HG03280 (cell line): ENCODE measurements around the gene CNOT8.
A peak's percentile ranks its signal among the peaks of the same experiment; 100 is the strongest.
"Not testable (repeated sequence)": the region's sequence is repeated elsewhere in the genome, so short reads cannot be mapped to it uniquely, and the experiment has no call there.

ENCODE experiments used
- ATAC-seq: cut with Tn5 transposase; IDR thresholded peaks from one replicate; pipeline ENCODE4 v1.9.1; 2021; ENCODE audit warnings: mild to moderate bottlenecking, moderate library complexity; ENCODE audit not compliant: unreplicated experiment

The CNOT8 gene

GRCh38 chr5:154834053-154834452 is 24.4 kb upstream of the CNOT8 start:
- no peak for ATAC-seq

GRCh38 chr5:154835701-154836052 is 22.8 kb upstream of the CNOT8 start:
- not testable (repeated sequence) for ATAC-seq

- no peak for ATAC-seq
Observed at GRCh38 chr5:154836225-154836624, 22.2 kb upstream of the CNOT8 start.

- ATAC-seq: no peak
Observed at GRCh38 chr5:154837009-154837901, 21.2 kb upstream of the CNOT8 start.

- ATAC-seq: no peak
Observed at GRCh38 chr5:154840435-154841272, 17.8 kb upstream of the CNOT8 start.

- no peak for ATAC-seq
Observed at GRCh38 chr5:154841273-154841661, 17.2 kb upstream of the CNOT8 start.

GRCh38 chr5:154842689-154843530 is 15.5 kb upstream of the CNOT8 start:
- no peak for ATAC-seq

GRCh38 chr5:154844809-154845208 is 13.6 kb upstream of the CNOT8 start:
- ATAC-seq: no peak

- ATAC-seq: no peak
Observed at GRCh38 chr5:154849264-154849785, 9.1 kb upstream of the CNOT8 start.

- no peak for ATAC-seq
Observed at GRCh38 chr5:154849791-154850201, 8.6 kb upstream of the CNOT8 start.

- no peak for ATAC-seq
Observed at GRCh38 chr5:154850255-154851062, 8.0 kb upstream of the CNOT8 start, which contains the start of gene FAXDC2. Gene FAXDC2 (minus strand): TSS chr5:154850603. CDS start chr5:154838178, 12,425 bp downstream.

GRCh38 chr5:154851351-154851750 is 7.1 kb upstream of the CNOT8 start:
- no peak for ATAC-seq

- peak; percentile 64 for ATAC-seq
Observed at GRCh38 chr5:154857530-154858296, 714 bp upstream of the CNOT8 start.

- no peak for ATAC-seq
Observed at GRCh38 chr5:154858972-154859871, 795 bp downstream of the CNOT8 start.

GRCh38 chr5:154860123-154860522 is 1.7 kb downstream of the CNOT8 start:
- no peak for ATAC-seq

GRCh38 chr5:154860765-154861164 is 2.3 kb downstream of the CNOT8 start:
- ATAC-seq: no peak

- ATAC-seq: no peak
Observed at GRCh38 chr5:154861946-154862345, 3.5 kb downstream of the CNOT8 start.

GRCh38 chr5:154862766-154863165 is 4.3 kb downstream of the CNOT8 start:
- no peak for ATAC-seq
